ENCODE measurements around the gene SPTAN1. TPM values are rescaled to one million over a fixed set of nuclear protein-coding genes. Genes with fewer than 3 reads are reported as not detected.

SPTAN1 gene
- total RNA-seq, 1 donor from 2014 or later, result 292 TPM

GRCh38 chr9:128600099-128600498 lies 47.7 kb downstream of the SPTAN1 start:
- DNase-seq (ENCODE audit: extremely low spot score in 2 of 2), result no peak
- intact Hi-C loops (cut with DNase I), result no loop called here
- peaks cover 4 to 93% of the 10 kb centered on the region in 2 donors for H3K36me3 ChIP-seq

GRCh38 chr9:128603697-128604096 lies 51.3 kb downstream of the SPTAN1 start:
- Histone ChIP-seq H3K4me3 (no peak overlapping the region), H3K36me3 (peaks cover 5 to 84% of the 10 kb centered on the region in 2 donors), H3K9me3 (no peaks in the 10 kb centered on the region), H3K27ac (no peak overlapping the region), H3K27me3 (no peaks in the 10 kb centered on the region), H3K4me1 (no peaks in the 10 kb centered on the region)
- TF ChIP-seq POLR2A (IDR thresholded peaks at IDR 0.05) (no peak), CTCF (IDR thresholded peaks at IDR 0.05) (no peak), POLR2AphosphoS5 (IDR thresholded peaks at IDR 0.05; ENCODE audit: insufficient read depth in 1 of 2, low read depth in 1 of 2) (no peak)
- intact Hi-C loops (cut with DNase I), result no loop called here
- DNase-seq (ENCODE audit: extremely low spot score in 2 of 2), result no peak

More at GRCh38 chr9:128600099-128600498, 47.7 kb downstream of the SPTAN1 start:
- H3K4me3 ChIP-seq, result no peak overlapping the region
- no peak overlapping the region for H3K27ac ChIP-seq
- no peaks in the 10 kb centered on the region for H3K27me3 ChIP-seq
- no peaks in the 10 kb centered on the region for H3K4me1 ChIP-seq
- no peak for TF ChIP-seq POLR2AphosphoS5 (IDR thresholded peaks at IDR 0.05; ENCODE audit: insufficient read depth in 1 of 2, low read depth in 1 of 2)
- TF ChIP-seq CTCF (IDR thresholded peaks at IDR 0.05), result no peak
- TF ChIP-seq POLR2A (IDR thresholded peaks at IDR 0.05), result no peak
- H3K9me3 ChIP-seq, result no peaks in the 10 kb centered on the region

GRCh38 chr9:128607642-128608350 lies 55.4 kb downstream of the SPTAN1 start:
- DNase-seq (ENCODE audit: extremely low spot score in 2 of 2), result no peak
- no peaks in the 10 kb centered on the region for H3K27me3 ChIP-seq
- no peak for TF ChIP-seq POLR2A (IDR thresholded peaks at IDR 0.05)
- peak in 1 of 2 donors; percentile 20 for TF ChIP-seq POLR2AphosphoS5 (IDR thresholded peaks at IDR 0.05; ENCODE audit: insufficient read depth in 1 of 2, low read depth in 1 of 2)
- TF ChIP-seq CTCF (IDR thresholded peaks at IDR 0.05), result no peak
- no peaks in the 10 kb centered on the region for H3K4me1 ChIP-seq
- peaks cover 10 to 88% of the 10 kb centered on the region in 2 donors for H3K36me3 ChIP-seq
- intact Hi-C loops (cut with DNase I), result no loop called here
- H3K4me3 ChIP-seq, result no peak overlapping the region
- H3K9me3 ChIP-seq, result no peaks in the 10 kb centered on the region
- no peak overlapping the region for H3K27ac ChIP-seq

GRCh38 chr9:128610897-128611296 lies 58.5 kb downstream of the SPTAN1 start:
- Histone ChIP-seq H3K27me3 (no peaks in the 10 kb centered on the region), H3K4me3 (no peak overlapping the region), H3K9me3 (no peaks in the 10 kb centered on the region), H3K36me3 (peaks cover 10 to 88% of the 10 kb centered on the region in 2 donors), H3K4me1 (no peaks in the 10 kb centered on the region), H3K27ac (no peak overlapping the region)
- no peak for TF ChIP-seq POLR2AphosphoS5 (IDR thresholded peaks at IDR 0.05; ENCODE audit: insufficient read depth in 1 of 2, low read depth in 1 of 2)
- no peak for TF ChIP-seq CTCF (IDR thresholded peaks at IDR 0.05)
- TF ChIP-seq POLR2A (IDR thresholded peaks at IDR 0.05), result no peak
- intact Hi-C loops (cut with DNase I), result no loop called here
- DNase-seq (ENCODE audit: extremely low spot score in 2 of 2), result no peak
